IMR-90 (cell line): ENCODE results near the gene AGPAT1. TPM values are rescaled to one million over a fixed set of nuclear protein-coding genes. Genes with fewer than 3 reads are reported as not detected.

Experiments
- ATAC-seq: fragments of 200-7000 bp; cut with Tn5 transposase; 2 replicates; pipeline ENCODE4 v1.9.1; 2020; ENCODE audit warnings: low read depth, mild to moderate bottlenecking, moderate library complexity
- BruUV-seq: library from RNA; stranded (reverse); fragments of 400-500 nt; replicated peaks from 2 replicates; lab custom pipeline; 2021; lab: Mats Ljungman, UMichigan
- CTCF ChIA-PET: fragments of 300-600 bp; formaldehyde crosslinking; extraction: SDS; loops from one replicate; lab custom pipeline; 2021; ENCODE audit warnings: antibody characterized with exemption; lab: Yijun Ruan, JAX
- POLR2A ChIA-PET: fragments of 300-600 bp; sonication (Branson Sonifier 250); formaldehyde crosslinking; loops from one replicate; lab custom pipeline; 2022; ENCODE audit warnings: antibody characterized with exemption; ENCODE audit not compliant: unreplicated experiment; lab: Charles Lee
- DNase-seq: peaks from one replicate; pipeline ENCODE4 v3.0.0; 2013
- H2AFZ ChIP-seq: replicated peaks from 2 replicates; pipeline ENCODE3; 2013; ENCODE audit warnings: low read length, mild to moderate bottlenecking; ENCODE audit not compliant: poor library complexity
- H2AK5ac ChIP-seq: 2 replicates; pipeline ENCODE4 v1.6.1; 2013; ENCODE audit warnings: low read depth, low read length, inconsistent platforms
- H2AK9ac ChIP-seq: replicated peaks from 2 replicates; pipeline ENCODE3; 2013; ENCODE audit warnings: mild to moderate bottlenecking, low read depth, low read length, moderate library complexity; ENCODE audit not compliant: poor library complexity
- H2BK120ac ChIP-seq: 2 replicates; pipeline ENCODE4 v1.6.1; 2013; ENCODE audit warnings: low read depth, low read length, inconsistent platforms
- H2BK15ac ChIP-seq: 3 replicates; pipeline ENCODE4 v1.6.1; 2013; ENCODE audit warnings: low read depth, low read length, inconsistent platforms
- H2BK20ac ChIP-seq: 2 replicates; pipeline ENCODE4 v1.6.1; 2013; ENCODE audit warnings: low read depth, mild to moderate bottlenecking, inconsistent platforms, low read length, moderate library complexity
- H2BK5ac ChIP-seq: 2 replicates; pipeline ENCODE4 v1.6.1; 2013; ENCODE audit warnings: mild to moderate bottlenecking, low read depth, low read length, inconsistent platforms; ENCODE audit not compliant: poor library complexity, severe bottlenecking
- H3K14ac ChIP-seq: replicated peaks from 2 replicates; pipeline ENCODE4 v1.6.1; 2013; ENCODE audit warnings: low read depth, low read length, inconsistent platforms
- H3K18ac ChIP-seq: 2 replicates; pipeline ENCODE4 v1.6.1; 2013; ENCODE audit warnings: low read depth, low read length, control low read depth
- H3K23ac ChIP-seq: 2 replicates; pipeline ENCODE4 v1.6.1; 2013; ENCODE audit warnings: low read depth, low read length, inconsistent platforms
- H3K27ac ChIP-seq: 2 replicates; pipeline ENCODE4 v1.5.1; 2013; ENCODE audit warnings: mild to moderate bottlenecking, control low read depth, low read length; ENCODE audit not compliant: insufficient read depth
- H3K27me3 ChIP-seq: 2 replicates; pipeline ENCODE4 v1.6.1; 2013; ENCODE audit warnings: low read length; ENCODE audit not compliant: control insufficient read depth, insufficient read depth
- H3K36me3 ChIP-seq: 2 replicates; pipeline ENCODE4 v1.6.1; 2013; ENCODE audit warnings: low read length, mixed read lengths; ENCODE audit not compliant: control insufficient read depth, insufficient read depth
- H3K4ac ChIP-seq: 2 replicates; pipeline ENCODE4 v1.6.1; 2013; ENCODE audit warnings: low read depth, low read length, inconsistent platforms
- H3K4me1 ChIP-seq: 2 replicates; pipeline ENCODE4 v1.6.1; 2013; ENCODE audit warnings: low read length, mixed read lengths; ENCODE audit not compliant: control insufficient read depth, insufficient read depth
- H3K4me2 ChIP-seq: 2 replicates; pipeline ENCODE4 v1.6.1; 2013; ENCODE audit warnings: low read depth, mild to moderate bottlenecking, control low read depth, low read length, moderate library complexity
- H3K4me3 ChIP-seq: 2 replicates; pipeline ENCODE4 v1.5.1; 2013; ENCODE audit warnings: low read depth, mild to moderate bottlenecking, control low read depth, low read length, moderate library complexity; ENCODE audit not compliant: insufficient read depth
- H3K56ac ChIP-seq: 2 replicates; pipeline ENCODE4 v1.6.1; 2013; ENCODE audit warnings: low read length, inconsistent platforms; ENCODE audit not compliant: insufficient read depth; ENCODE audit errors: extremely low read depth
- H3K79me1 ChIP-seq, 2 experiments: 2 replicates each; pipeline ENCODE4 v1.6.1; 2013; ENCODE audit warnings: low read length in 2 of 2, inconsistent platforms in 1 of 2, low read depth in 1 of 2
- H3K9ac ChIP-seq: 2 replicates; pipeline ENCODE4 v1.6.1; 2013; ENCODE audit warnings: low read depth, low read length, control low read depth
- H3K9me1 ChIP-seq: 2 replicates; pipeline ENCODE4 v1.6.1; 2013; ENCODE audit warnings: low read length, inconsistent platforms; ENCODE audit not compliant: insufficient read depth
- H3K9me3 ChIP-seq: 2 replicates; pipeline ENCODE4 v1.6.1; 2013; ENCODE audit warnings: low read length; ENCODE audit not compliant: control insufficient read depth, insufficient read depth
- H4K20me1 ChIP-seq: 2 replicates; pipeline ENCODE4 v1.6.1; 2013; ENCODE audit warnings: low read length, inconsistent platforms; ENCODE audit not compliant: insufficient read depth
- H4K5ac ChIP-seq: 2 replicates; pipeline ENCODE4 v1.6.1; 2013; ENCODE audit warnings: mild to moderate bottlenecking, low read depth, low read length, control low read depth
- H4K8ac ChIP-seq, 2 experiments: 2 replicates each; pipeline ENCODE4 v1.6.1; 2013; ENCODE audit warnings: low read depth in 2 of 2, low read length in 2 of 2, control low read depth in 1 of 2, inconsistent platforms in 1 of 2
- H4K91ac ChIP-seq: 2 replicates; pipeline ENCODE4 v1.6.1; 2013; ENCODE audit warnings: low read depth, low read length, inconsistent platforms; ENCODE audit not compliant: insufficient read depth
- BHLHE40 ChIP-seq: fragments of 150-350 bp; IDR thresholded peaks from 2 replicates; pipeline ENCODE4 v1.6.1; 2016; ENCODE audit warnings: mild to moderate bottlenecking, low read depth, low read length
- CEBPB ChIP-seq: IDR thresholded peaks from 2 replicates; pipeline ENCODE4 v1.6.1; 2012; ENCODE audit warnings: low read depth, low read length, improper control_type of control experiment
- CHD1 ChIP-seq: IDR thresholded peaks from 2 replicates; pipeline ENCODE4 v1.6.1; 2012; ENCODE audit warnings: low read depth, low read length, improper control_type of control experiment
- ELK1 ChIP-seq: fragments of 150-350 bp; IDR thresholded peaks from 2 replicates; pipeline ENCODE4 v1.6.1; 2016; ENCODE audit warnings: low read depth, mild to moderate bottlenecking, low read length, moderate library complexity, borderline replicate concordance
- MAFK ChIP-seq: IDR thresholded peaks from 2 replicates; pipeline ENCODE4 v1.6.1; 2012; ENCODE audit warnings: low read depth, low read length, improper control_type of control experiment
- MAZ ChIP-seq: IDR thresholded peaks from 2 replicates; pipeline ENCODE4 v1.6.1; 2012; ENCODE audit warnings: low read depth, mild to moderate bottlenecking, low read length, improper control_type of control experiment, moderate library complexity, borderline replicate concordance
- MXI1 ChIP-seq: IDR thresholded peaks from 2 replicates; pipeline ENCODE4 v1.6.1; 2012; ENCODE audit warnings: low read depth, mild to moderate bottlenecking, low read length, moderate library complexity, borderline replicate concordance
- NFE2L2 ChIP-seq: fragments of 150-350 bp; IDR thresholded peaks from 2 replicates; pipeline ENCODE4 v1.6.1; 2016; ENCODE audit warnings: low read depth, mild to moderate bottlenecking, low read length
- POLR2A ChIP-seq: IDR thresholded peaks from 2 replicates; pipeline ENCODE4 v1.6.1; 2012; ENCODE audit warnings: mild to moderate bottlenecking, low read depth, low read length
- RAD21 ChIP-seq: IDR thresholded peaks from 2 replicates; pipeline ENCODE4 v1.6.1; 2012; ENCODE audit warnings: low read length, improper control_type of control experiment
- RCOR1 ChIP-seq: IDR thresholded peaks from 2 replicates; pipeline ENCODE4 v1.6.1; 2012; ENCODE audit warnings: mild to moderate bottlenecking, low read length, improper control_type of control experiment; ENCODE audit not compliant: insufficient replicate concordance
- RFX5 ChIP-seq: IDR thresholded peaks from 2 replicates; pipeline ENCODE4 v1.8.0; 2012; ENCODE audit warnings: low read depth, mild to moderate bottlenecking, low read length, moderate library complexity
- SMC3 ChIP-seq: fragments of 150-350 bp; IDR thresholded peaks from 2 replicates; pipeline ENCODE4 v1.6.1; 2016; ENCODE audit warnings: low read depth, mild to moderate bottlenecking, antibody characterized with exemption, low read length, moderate library complexity
- WGBS, 2 experiments: methylation state at CpG; one replicate each; pipeline versions ENCODE4 v1.1.5 to v1.1.7; 2013; ENCODE audit warnings: missing lambda C conversion rate in 2 of 2; ENCODE audit not compliant: insufficient read length in 1 of 2; ENCODE audit errors: extremely low coverage in 2 of 2; 5-methylcytosine and 5-hydroxymethylcytosine counted together
- dilution Hi-C: fragments of 300-500 bp; cut with HindIII; formaldehyde crosslinking; loops from one replicate; pipeline ENCODE4 v1.14.3; 2018; ENCODE audit warnings: low sequenced_read_pairs; ENCODE audit not compliant: unreplicated experiment
- in situ Hi-C: fragments of 300-500 bp; cut with MboI; formaldehyde crosslinking; loops from 3 replicates; pipeline ENCODE4 v1.14.3; 2019; ENCODE audit warnings: low sequenced_read_pairs, inconsistent platforms, mixed read lengths
- intact Hi-C: fragments of 100-400 bp; cut with micrococcal nuclease; formaldehyde crosslinking; loops from 2 replicates; pipeline ENCODE4 v1.10.0; 2022
- polyA plus RNA-seq, 3 experiments: library from polyadenylated mRNA; depleted of rRNA; stranded (reverse); fragments of >200 nt; gene quantifications; 2 replicates each; pipeline ENCODE4 v1.2.3, GENCODE V29; 2012; ENCODE audit warnings: low replicate concordance in 1 of 3
- total RNA-seq: library from RNA; depleted of rRNA; stranded (reverse); fragments of >200 nt; gene quantifications from 2 replicates; pipeline ENCODE4 v1.2.3, GENCODE V29; 2012
- TF ChIP-seq, protein P1 (sequence below): conservative IDR thresholded peaks from 2 replicates; pipeline ENCODE4 v1.5.1; 2012; ENCODE audit warnings: mild to moderate bottlenecking, low read depth, low read length, improper control_type of control experiment
- TF ChIP-seq, protein P2 (sequence below): fragments of 150-350 bp; IDR thresholded peaks from 2 replicates; pipeline ENCODE4 v1.6.1; 2017; ENCODE audit warnings: mild to moderate bottlenecking, antibody characterized with exemption, low read length, low read depth

Gene AGPAT1
- total and polyA plus RNA-seq, 2 of the 4 experiments (the other 2 are of a cell fraction), result 27.2 to 116 TPM

DNA sequence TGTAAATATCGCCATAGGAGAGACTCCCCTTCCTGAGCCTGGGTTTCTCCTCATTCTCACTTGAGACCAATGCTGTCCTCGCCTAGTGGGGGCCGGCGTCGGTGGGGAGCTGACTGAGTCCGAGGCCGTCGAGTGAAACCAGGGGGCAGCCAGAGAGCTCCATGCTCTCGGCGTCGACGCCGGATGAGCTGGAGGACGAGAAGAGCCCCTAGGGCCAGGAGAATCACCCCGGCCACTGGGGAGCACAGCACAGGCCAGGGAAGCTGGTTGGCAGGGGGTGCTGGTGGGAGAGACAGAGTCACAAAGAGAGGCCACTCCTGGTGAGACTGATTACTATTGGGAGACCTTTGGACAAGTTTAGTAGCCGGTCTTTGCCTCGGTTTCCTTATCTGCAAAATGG lies 23.0 kb upstream of the AGPAT1 start (continued):
- no peak for TF ChIP-seq MAZ

GRCh38 chr6:32198345-32198696 lies 22.4 kb upstream of the AGPAT1 start:
- H3K4me2 ChIP-seq, result no peak overlapping the region
- H3K9ac ChIP-seq, result no peak overlapping the region
- no peak for ATAC-seq
- in situ Hi-C loops, result loop anchor here (25.0 kb wide), 1 partner anchor 764 kb away; the partner anchor contains the start of genes BRD2 and HLA-DMA
- CTCF ChIA-PET, result no interaction called here
- no peak overlapping the region for H3K14ac ChIP-seq
- WGBS, 2 experiments, result no CpG with 5 or more reads among the region's 3 CpGs
- dilution Hi-C loops, result no loop called here
- peaks cover 7% of the 10 kb centered on the region; the same call in 1 of the 2 replicates for H3K27me3 ChIP-seq
- intact Hi-C loops, result loop anchor here (1.0 kb wide), 1 partner anchor 53 kb away; no protein-coding TSS in a partner anchor
- no peaks in the 10 kb centered on the region for H3K9me3 ChIP-seq
- no peak overlapping the region for H2BK120ac ChIP-seq
- no peak overlapping the region for H2AK9ac ChIP-seq
- no peak overlapping the region for H3K18ac ChIP-seq
- H3K23ac ChIP-seq, result no peak overlapping the region
- no peak overlapping the region for H3K4me3 ChIP-seq
- H4K5ac ChIP-seq, result no peak overlapping the region
- H2BK15ac ChIP-seq, result no peak overlapping the region
- no peak overlapping the region for H3K4ac ChIP-seq
- no peak overlapping the region for H4K8ac ChIP-seq
- H3K56ac ChIP-seq, result no peak overlapping the region
- H2BK5ac ChIP-seq, result no peak overlapping the region
- peaks cover 3% of the 10 kb centered on the region; the same call in 1 of the 2 replicates for H3K4me1 ChIP-seq
- POLR2A ChIA-PET, result no interaction called here
- peaks cover 16% of the 10 kb centered on the region for H3K9me1 ChIP-seq
- DNase-seq, result no peak
- no peaks in the 10 kb centered on the region for H4K20me1 ChIP-seq
- H4K91ac ChIP-seq, result no peak overlapping the region
- BruUV-seq, result no TSS peak
- H2AK5ac ChIP-seq, result no peak overlapping the region
- no peak overlapping the region for H2AFZ ChIP-seq
- no peak overlapping the region for H2BK20ac ChIP-seq
- H3K27ac ChIP-seq, result no peak overlapping the region
- peaks cover 6 to 18% of the 10 kb centered on the region in 2 experiments for H3K79me1 ChIP-seq
- no peaks in the 10 kb centered on the region for H3K36me3 ChIP-seq
- TF ChIP-seq RFX5, result no peak
- TF ChIP-seq CEBPB, result no peak
- TF ChIP-seq SMC3, result no peak
- no peak for TF ChIP-seq RCOR1
- TF ChIP-seq MAFK, result no peak
- no peak for TF ChIP-seq MXI1
- TF ChIP-seq, protein P1, sequence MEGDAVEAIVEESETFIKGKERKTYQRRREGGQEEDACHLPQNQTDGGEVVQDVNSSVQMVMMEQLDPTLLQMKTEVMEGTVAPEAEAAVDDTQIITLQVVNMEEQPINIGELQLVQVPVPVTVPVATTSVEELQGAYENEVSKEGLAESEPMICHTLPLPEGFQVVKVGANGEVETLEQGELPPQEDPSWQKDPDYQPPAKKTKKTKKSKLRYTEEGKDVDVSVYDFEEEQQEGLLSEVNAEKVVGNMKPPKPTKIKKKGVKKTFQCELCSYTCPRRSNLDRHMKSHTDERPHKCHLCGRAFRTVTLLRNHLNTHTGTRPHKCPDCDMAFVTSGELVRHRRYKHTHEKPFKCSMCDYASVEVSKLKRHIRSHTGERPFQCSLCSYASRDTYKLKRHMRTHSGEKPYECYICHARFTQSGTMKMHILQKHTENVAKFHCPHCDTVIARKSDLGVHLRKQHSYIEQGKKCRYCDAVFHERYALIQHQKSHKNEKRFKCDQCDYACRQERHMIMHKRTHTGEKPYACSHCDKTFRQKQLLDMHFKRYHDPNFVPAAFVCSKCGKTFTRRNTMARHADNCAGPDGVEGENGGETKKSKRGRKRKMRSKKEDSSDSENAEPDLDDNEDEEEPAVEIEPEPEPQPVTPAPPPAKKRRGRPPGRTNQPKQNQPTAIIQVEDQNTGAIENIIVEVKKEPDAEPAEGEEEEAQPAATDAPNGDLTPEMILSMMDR, result no peak
- TF ChIP-seq, protein P2, sequence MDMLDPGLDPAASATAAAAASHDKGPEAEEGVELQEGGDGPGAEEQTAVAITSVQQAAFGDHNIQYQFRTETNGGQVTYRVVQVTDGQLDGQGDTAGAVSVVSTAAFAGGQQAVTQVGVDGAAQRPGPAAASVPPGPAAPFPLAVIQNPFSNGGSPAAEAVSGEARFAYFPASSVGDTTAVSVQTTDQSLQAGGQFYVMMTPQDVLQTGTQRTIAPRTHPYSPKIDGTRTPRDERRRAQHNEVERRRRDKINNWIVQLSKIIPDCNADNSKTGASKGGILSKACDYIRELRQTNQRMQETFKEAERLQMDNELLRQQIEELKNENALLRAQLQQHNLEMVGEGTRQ, result no peak
- TF ChIP-seq ELK1, result no peak
- no peak for TF ChIP-seq CHD1
- no peak for TF ChIP-seq NFE2L2
- TF ChIP-seq POLR2A, result no peak
- TF ChIP-seq RAD21, result no peak
- TF ChIP-seq BHLHE40, result no peak
- no peak for TF ChIP-seq MAZ
